ENCODE measurements around the gene PGP.

Gene PGP

DNA sequence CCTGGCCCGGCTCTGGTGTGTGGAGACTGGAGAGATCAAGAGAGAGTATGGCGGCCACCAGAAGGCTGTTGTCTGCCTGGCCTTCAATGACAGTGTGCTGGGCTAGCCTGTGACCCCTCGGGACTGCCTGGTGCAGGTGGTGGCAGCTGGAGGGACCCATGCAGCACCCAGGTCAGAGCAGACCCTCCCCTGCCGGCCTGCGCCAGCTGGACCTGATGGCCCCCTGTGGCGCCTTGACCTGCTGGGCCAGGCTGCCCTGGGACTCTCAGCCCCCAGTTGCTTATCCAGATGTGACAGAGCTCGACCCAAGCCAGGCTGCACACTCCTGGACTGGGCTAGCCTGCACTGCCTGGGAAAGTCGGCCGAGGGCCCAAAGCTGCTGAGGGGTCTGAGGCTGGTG is 5.9 kb downstream of the PGP start:
- no peaks in the 10 kb centered on the region; the same call in 1 of the 2 replicates for H3F3A ChIP-seq (ENCODE audit: insufficient read depth, low read length)
- no peaks in the 10 kb centered on the region for H3K9me2 ChIP-seq (ENCODE audit: low read depth, low read length)
- TF ChIP-seq EZH2 (IDR thresholded peaks at IDR 0.05; ENCODE audit: borderline replicate concordance, low read length) = no peak
- TF ChIP-seq, protein P1, sequence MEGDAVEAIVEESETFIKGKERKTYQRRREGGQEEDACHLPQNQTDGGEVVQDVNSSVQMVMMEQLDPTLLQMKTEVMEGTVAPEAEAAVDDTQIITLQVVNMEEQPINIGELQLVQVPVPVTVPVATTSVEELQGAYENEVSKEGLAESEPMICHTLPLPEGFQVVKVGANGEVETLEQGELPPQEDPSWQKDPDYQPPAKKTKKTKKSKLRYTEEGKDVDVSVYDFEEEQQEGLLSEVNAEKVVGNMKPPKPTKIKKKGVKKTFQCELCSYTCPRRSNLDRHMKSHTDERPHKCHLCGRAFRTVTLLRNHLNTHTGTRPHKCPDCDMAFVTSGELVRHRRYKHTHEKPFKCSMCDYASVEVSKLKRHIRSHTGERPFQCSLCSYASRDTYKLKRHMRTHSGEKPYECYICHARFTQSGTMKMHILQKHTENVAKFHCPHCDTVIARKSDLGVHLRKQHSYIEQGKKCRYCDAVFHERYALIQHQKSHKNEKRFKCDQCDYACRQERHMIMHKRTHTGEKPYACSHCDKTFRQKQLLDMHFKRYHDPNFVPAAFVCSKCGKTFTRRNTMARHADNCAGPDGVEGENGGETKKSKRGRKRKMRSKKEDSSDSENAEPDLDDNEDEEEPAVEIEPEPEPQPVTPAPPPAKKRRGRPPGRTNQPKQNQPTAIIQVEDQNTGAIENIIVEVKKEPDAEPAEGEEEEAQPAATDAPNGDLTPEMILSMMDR (IDR thresholded peaks at IDR 0.05; ENCODE audit: low read length) = no peak
- no peaks in the 10 kb centered on the region for H4K20me1 ChIP-seq (ENCODE audit: insufficient read depth, low read length)
- no peak overlapping the region for H3K4me2 ChIP-seq (ENCODE audit: low read length)
- H3K9me3 ChIP-seq (ENCODE audit: low read length) = no peaks in the 10 kb centered on the region
- H3K4me3 ChIP-seq (ENCODE audit: low read depth, low read length, poor library complexity, severe bottlenecking) = no peak overlapping the region
- H2AFZ ChIP-seq (ENCODE audit: low read length) = no peak overlapping the region
- no peaks in the 10 kb centered on the region for H3K27me3 ChIP-seq (ENCODE audit: insufficient read depth, low read length)
- H3K4me1 ChIP-seq (ENCODE audit: insufficient read depth, low read length, severe bottlenecking) = peaks cover 43% of the 10 kb centered on the region
- H3K9ac ChIP-seq (ENCODE audit: low read length) = no peak overlapping the region
- H3K27ac ChIP-seq (ENCODE audit: low read depth, low read length, poor library complexity, severe bottlenecking) = no peak overlapping the region
- peaks cover 6% of the 10 kb centered on the region for H3K79me2 ChIP-seq (ENCODE audit: insufficient read depth, low read length)
- H3K36me3 ChIP-seq (ENCODE audit: insufficient read depth, low read length) = peaks cover 33% of the 10 kb centered on the region; the same call in 1 of the 2 replicates

DNA sequence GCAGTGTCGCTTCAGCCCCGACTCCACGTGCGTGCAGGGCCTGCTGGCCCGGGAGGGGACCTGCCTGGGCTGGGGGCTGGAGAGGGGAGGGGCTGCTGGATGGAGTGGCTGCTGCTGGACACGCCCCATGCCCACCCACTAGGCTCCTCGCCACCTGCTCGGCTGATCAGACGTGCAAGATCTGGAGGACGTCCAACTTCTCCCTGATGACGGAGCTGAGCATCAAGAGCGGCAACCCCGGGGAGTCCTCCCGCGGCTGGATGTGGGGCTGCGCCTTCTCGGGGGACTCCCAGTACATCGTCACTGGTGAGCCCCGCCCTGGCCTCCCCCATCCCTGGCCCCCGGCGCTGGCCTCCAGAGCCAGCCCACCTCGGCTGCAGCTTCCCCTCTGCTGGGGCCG is 6.3 kb downstream of the PGP start:
- Histone ChIP-seq H3K4me3 (ENCODE audit: low read depth, low read length, poor library complexity, severe bottlenecking) (no peak overlapping the region), H3K9me3 (ENCODE audit: low read length) (no peaks in the 10 kb centered on the region), H3K36me3 (ENCODE audit: insufficient read depth, low read length) (peaks cover 33% of the 10 kb centered on the region; the same call in 1 of the 2 replicates), H3K27ac (ENCODE audit: low read depth, low read length, poor library complexity, severe bottlenecking) (no peak overlapping the region), H3K9ac (ENCODE audit: low read length) (no peak overlapping the region), H3K4me2 (ENCODE audit: low read length) (no peak overlapping the region), H3K27me3 (ENCODE audit: insufficient read depth, low read length) (no peaks in the 10 kb centered on the region), H3K9me2 (ENCODE audit: low read depth, low read length) (no peaks in the 10 kb centered on the region), H3K79me2 (ENCODE audit: insufficient read depth, low read length) (peaks cover under 1% of the 10 kb centered on the region), H2AFZ (ENCODE audit: low read length) (no peak overlapping the region), H3F3A (ENCODE audit: insufficient read depth, low read length) (no peaks in the 10 kb centered on the region; the same call in 1 of the 2 replicates), H4K20me1 (ENCODE audit: insufficient read depth, low read length) (no peaks in the 10 kb centered on the region), H3K4me1 (ENCODE audit: insufficient read depth, low read length, severe bottlenecking) (peaks cover 39% of the 10 kb centered on the region)
- TF ChIP-seq, protein P1 (IDR thresholded peaks at IDR 0.05; ENCODE audit: low read length) = no peak
- TF ChIP-seq EZH2 (IDR thresholded peaks at IDR 0.05; ENCODE audit: borderline replicate concordance, low read length) = no peak

- Histone ChIP-seq H3K27me3 (ENCODE audit: insufficient read depth, low read length) (no peaks in the 10 kb centered on the region), H3K9me2 (ENCODE audit: low read depth, low read length) (no peaks in the 10 kb centered on the region), H3K4me2 (ENCODE audit: low read length) (no peak overlapping the region), H3K79me2 (ENCODE audit: insufficient read depth, low read length) (no peaks in the 10 kb centered on the region), H3K27ac (ENCODE audit: low read depth, low read length, poor library complexity, severe bottlenecking) (no peak overlapping the region), H3K4me1 (ENCODE audit: insufficient read depth, low read length, severe bottlenecking) (peaks cover 34% of the 10 kb centered on the region), H3K36me3 (ENCODE audit: insufficient read depth, low read length) (peaks cover 33% of the 10 kb centered on the region; the same call in 1 of the 2 replicates), H3K9ac (ENCODE audit: low read length) (no peak overlapping the region), H3K9me3 (ENCODE audit: low read length) (no peaks in the 10 kb centered on the region), H3F3A (ENCODE audit: insufficient read depth, low read length) (no peaks in the 10 kb centered on the region; the same call in 1 of the 2 replicates), H4K20me1 (ENCODE audit: insufficient read depth, low read length) (no peaks in the 10 kb centered on the region), H3K4me3 (ENCODE audit: low read depth, low read length, poor library complexity, severe bottlenecking) (no peak overlapping the region), H2AFZ (ENCODE audit: low read length) (no peak overlapping the region)
- TF ChIP-seq EZH2 (IDR thresholded peaks at IDR 0.05; ENCODE audit: borderline replicate concordance, low read length) = no peak
Measured at GRCh38 chr16:2207872-2208271, 6.8 kb downstream of the PGP start.
